Fibroblast of the conjunctiva (primary cell): ENCODE data around the gene UMOD.

ENCODE experiments used
- DNase-seq: peaks from one replicate; pipeline ENCODE4 v3.0.0-alpha.2; 2010; ENCODE audit warnings: low read depth

The UMOD gene

GRCh38 chr16:20363191-20363590, 10.7 kb upstream of the UMOD start:
- DNase-seq, result no peak

GRCh38 chr16:20359997-20360396, 7.5 kb upstream of the UMOD start:
- DNase-seq, result no peak

GRCh38 chr16:20355114-20355782, 2.7 kb upstream of the UMOD start:
- DNase-seq, result no peak

- DNase-seq, result no peak
Observed at GRCh38 chr16:20353379-20353778, 864 bp upstream of the UMOD start.

GRCh38 chr16:20349615-20350014, 2.9 kb downstream of the UMOD start:
- no peak for DNase-seq

- DNase-seq, result no peak
Observed at GRCh38 chr16:20348365-20349185, 3.9 kb downstream of the UMOD start.

- no peak for DNase-seq
Observed at GRCh38 chr16:20347666-20348364, 4.7 kb downstream of the UMOD start.

- no peak for DNase-seq
Observed at GRCh38 chr16:20344611-20345010, 7.9 kb downstream of the UMOD start.

GRCh38 chr16:20339744-20340143, 12.8 kb downstream of the UMOD start:
- no peak for DNase-seq

- no peak for DNase-seq
Observed at GRCh38 chr16:20336955-20337354, 15.6 kb downstream of the UMOD start.

GRCh38 chr16:20334396-20334795, 18.1 kb downstream of the UMOD start:
- no peak for DNase-seq

- DNase-seq, result no peak
Observed at GRCh38 chr16:20333120-20333519, 19.4 kb downstream of the UMOD start.

GRCh38 chr16:20332411-20332810, 20.1 kb downstream of the UMOD start:
- DNase-seq, result no peak

- DNase-seq, result no peak
Observed at GRCh38 chr16:20331635-20332034, 20.9 kb downstream of the UMOD start.

- DNase-seq, result no peak
Observed at GRCh38 chr16:20329392-20330138, 22.9 kb downstream of the UMOD start.

- no peak for DNase-seq
Observed at GRCh38 chr16:20327444-20328041, 25.0 kb downstream of the UMOD start, which contains the start of gene GP2. Gene GP2, minus strand, starts transcription at chr16:20327513. Its CDS starts 1,082 bp downstream, at chr16:20326431.

- no peak for DNase-seq
Observed at GRCh38 chr16:20326321-20326720, 26.2 kb downstream of the UMOD start.

GRCh38 chr16:20325005-20325404, 27.5 kb downstream of the UMOD start:
- DNase-seq, result no peak

GRCh38 chr16:20323591-20324117, 28.9 kb downstream of the UMOD start:
- no peak for DNase-seq

- DNase-seq, result no peak
Observed at GRCh38 chr16:20322696-20323095, 29.8 kb downstream of the UMOD start.

GRCh38 chr16:20321671-20322070, 30.8 kb downstream of the UMOD start:
- no peak for DNase-seq
